ENCODE results near the gene PRDM12.

Gene PRDM12

GRCh38 chr9:130712564-130713285, 48.3 kb downstream of the PRDM12 start:
- TF ChIP-seq CTCF (IDR thresholded peaks at IDR 0.05) = no peak

- no peak for TF ChIP-seq CTCF (IDR thresholded peaks at IDR 0.05)
These were observed 49.0 kb downstream of the PRDM12 start for GRCh38 chr9:130713286-130713960.

GRCh38 chr9:130714586-130715110, 50.3 kb downstream of the PRDM12 start:
- no peak for TF ChIP-seq CTCF (IDR thresholded peaks at IDR 0.05)

GRCh38 chr9:130715270-130715669, 50.9 kb downstream of the PRDM12 start:
- TF ChIP-seq CTCF (IDR thresholded peaks at IDR 0.05) = no peak

- TF ChIP-seq CTCF (IDR thresholded peaks at IDR 0.05) = no peak
These were observed 54.2 kb downstream of the PRDM12 start for GRCh38 chr9:130718562-130718961.

GRCh38 chr9:130720762-130721161, 56.4 kb downstream of the PRDM12 start:
- no peak for TF ChIP-seq CTCF (IDR thresholded peaks at IDR 0.05)

- TF ChIP-seq CTCF (IDR thresholded peaks at IDR 0.05) = no peak
These were observed 64.3 kb downstream of the PRDM12 start for GRCh38 chr9:130728721-130729120.
